Measurements from ENCODE around the gene HIBADH. TPM values are rescaled to one million over a fixed set of nuclear protein-coding genes. Genes with fewer than 3 reads are reported as not detected.

Gene HIBADH
- total and polyA plus RNA-seq, 10 donors: 12.4 to 38.6 (median 22.6) TPM

DNA sequence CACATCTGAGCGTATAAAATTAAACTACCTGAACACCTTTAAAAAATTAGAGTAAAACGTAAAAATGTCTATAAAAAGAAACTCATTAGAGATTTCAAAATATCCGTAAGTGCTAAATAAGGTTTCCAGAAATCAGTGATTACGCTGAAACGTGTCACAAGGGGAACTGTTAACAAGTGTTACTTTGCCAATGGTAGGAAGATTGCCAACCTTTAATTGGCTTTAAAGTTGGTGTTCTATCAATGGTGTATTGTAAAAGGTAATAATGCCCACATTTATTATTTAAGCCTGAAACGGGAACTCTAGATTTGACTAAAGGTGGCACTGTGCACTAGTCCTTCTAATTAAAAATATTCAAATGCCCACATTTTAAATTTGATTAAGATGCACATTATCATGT is 37.8 kb upstream of the HIBADH start:
- H3K27me3 ChIP-seq (replicated peaks in 1 of 7): peaks cover 0 to 5% (median 0%) of the 10 kb centered on the region in 7 donors
- no peaks in the 10 kb centered on the region for H3K36me3 ChIP-seq
- H3K9me3 ChIP-seq: no peaks in the 10 kb centered on the region
- WGBS, 5 donors: 78 to 92% (median 82%) methylated on average over 6 of the region's 6 CpGs
- no peak overlapping the region for H3K27ac ChIP-seq
- intact Hi-C loops (cut with DNase I; ENCODE audit: low total_unique reads): no loop called here
- H3K4me1 ChIP-seq: peaks cover 0 to 21% (median 11%) of the 10 kb centered on the region in 6 donors
- no peak for DNase-seq
- no peak for TF ChIP-seq POLR2AphosphoS5 (IDR thresholded peaks at IDR 0.05)
- no peak for TF ChIP-seq CTCF (IDR thresholded peaks at IDR 0.05 in 8 of 11, conservative IDR thresholded peaks at IDR 0.05 in 3 of 11)
- no peak for TF ChIP-seq POLR2A (IDR thresholded peaks at IDR 0.05)
- H3K4me3 ChIP-seq: no peak overlapping the region

- TF ChIP-seq CTCF (IDR thresholded peaks at IDR 0.05 in 8 of 11, conservative IDR thresholded peaks at IDR 0.05 in 3 of 11) (no peak), POLR2AphosphoS5 (IDR thresholded peaks at IDR 0.05) (no peak), POLR2A (IDR thresholded peaks at IDR 0.05) (no peak)
- no peak for DNase-seq
- Histone ChIP-seq H3K36me3 (no peaks in the 10 kb centered on the region), H3K4me3 (no peak overlapping the region), H3K27ac (no peak overlapping the region), H3K27me3 (replicated peaks in 1 of 7) (peaks cover 0 to 5% (median 0%) of the 10 kb centered on the region in 7 donors), H3K9me3 (no peaks in the 10 kb centered on the region), H3K4me1 (peaks cover 0 to 21% (median 11%) of the 10 kb centered on the region in 6 donors)
- WGBS, 5 donors: 94 to 96% (median 95%) methylated on average over 2 of the region's 2 CpGs
- intact Hi-C loops (cut with DNase I; ENCODE audit: low total_unique reads): no loop called here
Observed at GRCh38 chr7:27699751-27700150, 37.1 kb upstream of the HIBADH start.

GRCh38 chr7:27697861-27698430 is 35.3 kb upstream of the HIBADH start:
- DNase-seq: peak; percentile 83
- no peaks in the 10 kb centered on the region for H3K9me3 ChIP-seq
- H3K4me1 ChIP-seq: peaks cover 0 to 26% (median 11%) of the 10 kb centered on the region in 6 donors
- H3K36me3 ChIP-seq: no peaks in the 10 kb centered on the region
- 33 to 50% (median 41%) methylated on average over 3 of the region's 3 CpGs for WGBS, 5 donors
- peak overlapping the region in 1 of 8 donors; percentile 23 for H3K4me3 ChIP-seq
- peaks cover 0 to 5% (median 0%) of the 10 kb centered on the region in 7 donors for H3K27me3 ChIP-seq (replicated peaks in 1 of 7)
- H3K27ac ChIP-seq: peak overlapping the region in 7 of 8 donors; percentile 38 to 87 (median 76)
- TF ChIP-seq CTCF (IDR thresholded peaks at IDR 0.05 in 8 of 11, conservative IDR thresholded peaks at IDR 0.05 in 3 of 11) (no peak), POLR2AphosphoS5 (IDR thresholded peaks at IDR 0.05) (peak in 1 of 3 donors; percentile 57), POLR2A (IDR thresholded peaks at IDR 0.05) (no peak)
- intact Hi-C loops (cut with DNase I; ENCODE audit: low total_unique reads): no loop called here

- H3K4me3 ChIP-seq: no peak overlapping the region
- intact Hi-C loops (cut with DNase I; ENCODE audit: low total_unique reads): no loop called here
- no peaks in the 10 kb centered on the region for H3K36me3 ChIP-seq
- no peak for TF ChIP-seq POLR2A (IDR thresholded peaks at IDR 0.05)
- TF ChIP-seq POLR2AphosphoS5 (IDR thresholded peaks at IDR 0.05): no peak
- TF ChIP-seq CTCF (IDR thresholded peaks at IDR 0.05 in 8 of 11, conservative IDR thresholded peaks at IDR 0.05 in 3 of 11): no peak
- no peaks in the 10 kb centered on the region for H3K9me3 ChIP-seq
- no peak for DNase-seq
- H3K27me3 ChIP-seq (replicated peaks in 1 of 7): no peaks in the 10 kb centered on the region
- 89 to 95% (median 93%) methylated on average over 4 of the region's 4 CpGs for WGBS, 5 donors
- H3K27ac ChIP-seq: no peak overlapping the region
- peaks cover 0 to 26% (median 11%) of the 10 kb centered on the region in 6 donors for H3K4me1 ChIP-seq
Observed at GRCh38 chr7:27695096-27695495, 32.4 kb upstream of the HIBADH start.
